Liver (tissue), 3 donors: ENCODE data around the gene ITGB6.

Source experiments
- CTCF ChIP-seq: fragments of 150-350 bp; IDR thresholded peaks from 2 replicates; pipeline ENCODE4 v1.5.1; 2017; ENCODE audit warnings: improper control_type of control experiment, low read depth, low read length; ENCODE audit not compliant: missing input control
- TAF1 ChIP-seq: conservative IDR thresholded peaks from 2 replicates; pipeline ENCODE4 v1.6.1; 2016; ENCODE audit warnings: antibody characterized with exemption, mild to moderate bottlenecking
- donor health status: healthy.
- donor health status: healthy.

GRCh38 chr2:160207804-160208654, 8.0 kb upstream of the ITGB6 start:
- TF ChIP-seq CTCF: no peak
- TF ChIP-seq TAF1: no peak
